HG03196 (cell line): ENCODE results near the gene RNF214.
"Not testable (repeated sequence)": the region's sequence is repeated elsewhere in the genome, so short reads cannot be mapped to it uniquely, and the experiment has no call there.

ENCODE experiments used
- ATAC-seq: cut with Tn5 transposase; IDR thresholded peaks from one replicate; pipeline ENCODE4 v1.9.1; 2021; ENCODE audit not compliant: unreplicated experiment

Gene RNF214

DNA sequence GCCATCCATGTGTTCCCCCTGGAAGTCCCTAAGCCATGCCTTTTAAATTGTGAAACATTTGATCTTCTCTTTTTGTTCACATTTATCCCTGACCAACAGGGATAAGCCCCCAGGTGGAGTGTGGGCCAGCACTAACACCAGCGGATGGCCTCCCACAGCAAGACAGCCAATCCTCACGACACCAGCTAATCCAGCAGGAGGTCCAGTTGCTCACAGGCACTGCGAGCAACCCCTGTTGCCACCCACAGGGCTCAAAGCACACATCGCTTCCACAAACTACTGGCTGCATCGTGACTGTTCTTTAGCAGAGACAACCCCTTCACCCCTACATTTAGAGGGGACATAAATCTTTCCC lies 2.6 kb upstream of the RNF214 start:
- ATAC-seq = no peak

GRCh38 chr11:117230286-117230961 lies 2.0 kb upstream of the RNF214 start:
- no peak for ATAC-seq

DNA sequence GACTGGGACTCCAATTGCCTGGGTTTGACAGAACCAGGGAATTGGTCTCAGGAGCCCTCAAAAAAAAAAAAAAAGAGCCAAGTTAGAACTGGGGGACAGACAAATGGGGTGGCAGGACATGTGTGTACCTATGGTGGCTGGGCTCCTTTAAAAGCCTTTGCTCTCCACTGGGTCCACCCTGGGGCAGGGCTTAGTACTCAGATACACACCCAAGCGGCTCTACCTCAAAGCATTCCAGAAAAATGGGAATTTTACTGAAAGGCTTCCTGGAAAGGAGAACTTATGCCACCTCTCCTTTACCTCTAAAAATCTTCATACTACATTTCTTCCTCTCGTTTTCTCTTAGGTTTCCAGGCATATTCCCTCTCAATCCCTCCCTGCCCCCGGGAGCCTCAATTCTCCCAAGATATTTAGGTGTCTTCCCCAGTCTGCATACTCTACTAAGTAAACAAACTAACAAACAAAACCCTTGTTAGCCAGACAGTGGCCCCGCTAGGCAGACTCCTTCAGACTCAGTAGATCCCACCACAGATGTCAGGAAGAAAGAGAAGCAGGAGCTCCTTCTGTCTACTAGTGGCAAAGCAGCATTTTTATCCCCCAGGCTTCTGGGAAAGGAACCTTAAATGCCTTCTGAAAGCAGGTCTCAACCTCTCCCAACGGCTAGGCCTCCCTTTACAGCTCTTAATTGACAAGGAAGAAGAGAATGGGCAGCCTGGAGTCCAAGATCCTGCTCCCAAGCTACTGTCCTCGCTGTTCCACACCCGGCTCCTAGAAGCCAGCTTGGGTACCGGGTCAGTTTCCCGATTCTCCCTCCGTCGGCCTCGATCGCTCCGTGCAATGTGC lies 1.3 kb upstream of the RNF214 start:
- ATAC-seq = no peak

- no peak for ATAC-seq
These were observed 704 bp upstream of the RNF214 start, which contains the start of gene PCSK7 for GRCh38 chr11:117231842-117232091. Gene PCSK7 (minus strand): TSS chr11:117232073. CDS start chr11:117229844, 2,229 bp downstream.

DNA sequence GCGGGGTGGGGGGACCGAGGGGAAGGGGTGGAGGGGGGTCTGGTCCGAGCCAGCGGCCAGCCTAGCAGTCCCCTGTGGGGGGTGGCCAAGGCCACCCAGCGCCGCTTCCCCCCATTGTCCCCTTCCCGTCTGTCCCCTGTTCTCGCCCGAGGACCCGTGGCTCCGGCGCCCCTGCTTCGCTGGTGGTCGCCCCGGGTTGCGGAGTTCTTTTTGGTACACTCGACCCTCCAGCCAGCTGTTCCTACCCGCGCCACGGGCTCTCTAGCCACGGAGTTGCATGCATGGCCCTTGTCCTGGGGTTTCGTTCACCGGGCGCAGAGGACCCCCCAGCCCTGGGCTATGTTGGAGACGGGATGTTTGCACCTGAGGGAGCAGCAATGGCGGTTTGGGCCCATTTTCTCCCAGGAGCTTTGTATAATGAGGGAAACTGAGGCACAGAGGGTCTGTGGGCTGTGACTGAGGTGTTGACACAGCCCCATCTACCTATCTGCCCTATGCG lies 489 bp downstream of the RNF214 start:
- ATAC-seq = no peak

DNA sequence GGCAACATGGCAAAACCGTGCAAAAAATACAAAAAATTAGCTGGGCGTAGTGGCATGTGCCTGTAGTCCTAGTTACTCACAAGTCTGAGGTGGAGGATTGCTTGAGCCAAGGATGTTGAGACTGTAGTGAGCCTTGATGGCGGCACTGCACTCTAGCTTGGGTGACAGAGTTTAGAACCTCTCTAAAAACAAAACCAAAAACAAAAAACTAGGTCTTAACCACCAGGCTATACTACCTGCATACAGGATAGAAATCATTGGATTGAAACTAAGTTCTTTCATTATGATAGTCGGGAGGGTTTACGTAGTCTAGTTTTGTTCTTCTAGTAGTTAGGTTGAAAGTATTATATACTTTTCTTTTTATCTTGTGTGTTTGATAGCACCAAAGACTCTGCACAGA lies 5.8 kb downstream of the RNF214 start:
- ATAC-seq = no peak

DNA sequence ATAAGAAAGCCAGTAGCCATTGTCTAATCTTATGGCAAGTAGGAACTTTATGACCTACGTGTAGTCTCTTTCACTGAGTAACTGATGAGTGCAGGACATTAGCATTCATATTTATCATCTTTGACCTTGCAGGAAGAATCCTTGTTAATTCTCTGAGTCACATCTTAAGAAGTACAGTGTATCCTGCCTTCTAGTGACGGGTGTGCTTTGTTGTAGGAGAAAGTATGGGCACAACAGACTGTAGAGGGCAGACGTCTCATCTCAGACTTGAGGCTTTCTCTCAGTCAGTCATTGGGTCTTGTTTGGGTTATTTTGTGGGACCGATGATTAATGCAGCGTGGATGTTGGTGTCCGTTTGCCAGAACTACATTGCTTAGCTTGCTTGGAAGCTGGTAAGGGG lies 6.8 kb downstream of the RNF214 start:
- ATAC-seq = no peak

DNA sequence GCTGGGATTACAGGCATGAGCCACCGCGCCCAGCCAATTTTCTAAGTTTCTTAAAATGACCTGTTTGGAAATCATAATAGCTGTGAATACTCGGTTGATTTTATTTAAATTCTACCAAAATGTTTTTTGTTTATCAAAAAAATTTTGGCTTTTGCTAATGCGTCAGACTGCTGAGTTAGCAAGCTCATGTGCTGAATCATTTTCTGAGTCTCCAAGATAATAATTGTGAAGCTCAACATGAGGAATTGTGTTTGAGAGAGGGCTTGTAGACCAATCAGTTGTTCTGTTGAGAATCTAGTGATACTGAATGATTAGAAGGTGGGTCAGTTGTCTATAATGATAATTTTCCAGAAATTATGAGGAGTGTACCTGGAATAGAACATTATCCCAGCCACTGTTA lies 15.9 kb downstream of the RNF214 start:
- no peak for ATAC-seq

- no peak for ATAC-seq
These were observed 17.1 kb downstream of the RNF214 start for GRCh38 chr11:117249571-117249970.

DNA sequence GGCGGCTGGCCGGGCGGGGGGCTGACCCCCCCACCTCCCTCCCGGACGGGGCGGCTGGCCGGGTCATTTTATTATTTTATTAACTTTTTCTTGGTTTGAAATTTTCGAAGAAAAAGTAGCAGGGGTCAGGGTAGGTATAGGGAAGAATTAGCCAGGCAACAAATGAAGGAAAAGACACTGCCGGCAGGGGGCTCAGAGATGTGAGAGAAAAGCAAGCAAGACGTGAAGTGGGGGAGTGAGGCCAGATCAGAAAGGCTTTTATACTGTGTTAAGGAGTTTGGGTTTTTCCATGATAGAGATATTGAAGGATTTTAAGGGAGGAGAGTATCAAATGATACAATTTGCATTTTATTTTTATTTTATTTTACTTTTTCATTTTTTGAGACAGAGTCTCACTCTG lies 19.0 kb downstream of the RNF214 start:
- no peak for ATAC-seq

GRCh38 chr11:117255966-117256365 lies 23.5 kb downstream of the RNF214 start:
- ATAC-seq = no peak

DNA sequence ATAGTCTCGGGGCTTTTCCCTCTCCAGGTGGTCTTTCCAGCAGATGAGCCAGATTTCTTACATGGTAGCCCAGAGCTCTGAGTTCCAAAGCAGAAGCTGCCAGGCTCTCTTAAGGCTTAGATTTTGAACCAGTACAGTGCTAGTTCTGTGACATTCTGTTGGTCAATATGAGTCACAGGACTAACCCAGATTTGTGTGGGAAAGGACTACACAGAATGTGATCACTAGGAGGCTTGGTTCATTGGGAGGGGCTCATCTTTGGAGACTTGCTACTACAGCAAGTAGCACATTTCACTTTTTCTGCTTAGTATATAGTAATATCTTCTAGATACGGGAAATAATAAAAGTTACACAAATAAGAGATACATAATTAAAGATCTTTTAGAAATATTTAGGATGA lies 24.1 kb downstream of the RNF214 start:
- ATAC-seq = no peak

GRCh38 chr11:117258576-117258975 lies 26.1 kb downstream of the RNF214 start:
- ATAC-seq = no peak

GRCh38 chr11:117259417-117259816 lies 26.9 kb downstream of the RNF214 start:
- ATAC-seq = no peak

DNA sequence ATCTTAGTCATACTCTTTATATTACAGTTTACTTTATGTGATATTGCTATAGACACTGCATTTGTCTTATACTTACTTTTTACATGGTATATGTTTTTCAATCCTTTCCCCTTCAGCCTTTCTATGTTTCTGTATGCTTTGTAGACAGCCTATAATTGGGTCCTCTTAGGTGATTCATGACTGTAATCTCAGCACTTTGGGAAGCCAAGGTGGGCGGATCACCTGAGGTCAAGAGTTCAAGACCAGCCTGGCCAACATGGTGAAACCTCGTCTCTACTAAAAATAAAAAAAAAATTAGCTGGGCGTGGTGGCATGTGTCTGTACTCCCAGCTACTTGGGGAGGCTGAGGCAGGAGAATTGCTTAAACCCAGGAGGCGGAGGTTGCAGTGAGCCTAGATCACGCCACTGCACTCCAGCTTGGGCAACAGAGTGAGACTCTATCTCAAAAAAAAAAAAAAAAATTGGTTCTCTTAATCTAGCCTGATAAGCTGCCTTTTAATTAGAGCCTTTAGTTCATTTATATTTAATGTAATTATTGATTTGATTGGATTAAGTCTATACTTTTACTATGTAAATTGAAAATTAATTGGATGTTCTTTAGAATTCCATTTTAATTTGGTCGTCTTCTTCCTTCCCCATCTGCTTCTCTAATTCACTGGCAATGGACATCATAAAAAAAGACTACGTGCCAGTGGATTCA lies 32.3 kb downstream of the RNF214 start:
- not testable (repeated sequence) for ATAC-seq

DNA sequence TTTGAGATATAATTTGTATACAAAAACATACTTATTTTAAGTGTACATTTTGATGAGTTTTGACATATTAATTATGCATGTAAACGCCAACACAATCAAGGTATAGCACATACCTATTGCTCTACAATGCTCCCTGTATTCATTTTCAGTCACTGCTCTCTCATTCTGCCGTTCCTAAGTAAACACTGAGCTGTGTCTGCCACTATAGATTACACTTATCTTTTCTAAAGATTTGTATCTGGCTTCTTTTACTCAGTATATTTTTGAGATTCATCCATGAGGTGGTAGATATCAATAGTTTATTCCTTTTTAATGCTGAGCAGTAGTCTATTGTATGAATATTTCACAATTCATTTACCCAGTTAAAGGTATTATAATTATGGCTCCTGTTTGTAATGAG lies 33.3 kb downstream of the RNF214 start:
- ATAC-seq = no peak

DNA sequence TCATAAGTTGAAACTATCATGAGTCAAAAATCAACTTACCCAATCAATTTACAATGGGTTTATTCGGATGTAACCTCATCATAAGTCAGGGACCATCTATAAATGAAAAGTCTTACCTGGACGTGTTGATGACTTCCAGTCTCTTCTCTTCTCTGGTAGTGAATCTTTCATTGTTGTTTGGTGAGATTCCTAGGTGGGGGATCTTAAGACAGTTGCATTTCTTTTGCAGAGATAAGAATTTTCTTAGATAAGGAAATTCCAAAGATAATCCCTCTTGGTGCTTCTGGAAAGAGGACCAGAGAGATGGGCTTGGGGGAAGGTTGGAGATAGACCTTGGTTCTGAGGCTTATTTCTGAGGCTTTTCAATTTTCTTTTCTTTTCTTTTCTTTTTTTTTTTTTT lies 37.4 kb downstream of the RNF214 start:
- ATAC-seq = no peak

DNA sequence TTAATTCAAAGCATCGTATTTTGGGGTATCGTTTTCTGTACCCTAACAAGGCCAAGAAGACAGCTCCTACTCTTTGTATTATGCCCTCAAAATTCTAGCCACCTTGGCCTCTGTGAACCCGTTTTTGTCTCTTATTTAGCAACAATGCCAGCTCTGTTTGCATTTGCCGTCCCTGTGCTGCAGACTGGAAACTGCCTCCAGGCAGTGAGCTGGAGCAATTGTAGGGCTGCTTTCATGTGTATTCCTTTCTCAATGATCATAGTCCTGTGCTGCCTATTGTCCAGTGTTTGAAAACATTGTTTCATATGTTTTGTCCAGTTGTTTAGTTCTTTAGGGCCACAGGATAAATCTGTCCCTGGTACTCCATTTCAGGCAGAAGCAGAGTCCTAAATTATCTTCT lies 38.7 kb downstream of the RNF214 start:
- no peak for ATAC-seq

DNA sequence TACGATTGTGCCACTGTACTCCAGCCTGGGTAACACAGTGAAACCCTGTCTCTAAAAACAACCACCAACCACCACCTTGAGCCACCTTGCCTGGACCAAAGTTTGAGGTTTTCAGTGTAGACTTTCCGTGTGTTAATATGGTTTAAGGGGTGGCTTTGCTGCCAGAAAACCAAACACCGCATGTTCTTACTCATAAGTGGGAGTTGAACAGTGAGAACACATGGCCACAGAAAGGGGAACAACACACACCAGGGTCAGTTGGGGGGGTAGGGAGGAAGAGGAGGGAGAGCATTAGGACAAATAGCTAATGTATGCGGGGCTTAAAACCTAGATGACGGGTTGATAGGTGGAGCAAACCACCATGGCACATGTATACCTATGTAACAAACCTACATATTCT lies 39.7 kb downstream of the RNF214 start:
- not testable (repeated sequence) for ATAC-seq

DNA sequence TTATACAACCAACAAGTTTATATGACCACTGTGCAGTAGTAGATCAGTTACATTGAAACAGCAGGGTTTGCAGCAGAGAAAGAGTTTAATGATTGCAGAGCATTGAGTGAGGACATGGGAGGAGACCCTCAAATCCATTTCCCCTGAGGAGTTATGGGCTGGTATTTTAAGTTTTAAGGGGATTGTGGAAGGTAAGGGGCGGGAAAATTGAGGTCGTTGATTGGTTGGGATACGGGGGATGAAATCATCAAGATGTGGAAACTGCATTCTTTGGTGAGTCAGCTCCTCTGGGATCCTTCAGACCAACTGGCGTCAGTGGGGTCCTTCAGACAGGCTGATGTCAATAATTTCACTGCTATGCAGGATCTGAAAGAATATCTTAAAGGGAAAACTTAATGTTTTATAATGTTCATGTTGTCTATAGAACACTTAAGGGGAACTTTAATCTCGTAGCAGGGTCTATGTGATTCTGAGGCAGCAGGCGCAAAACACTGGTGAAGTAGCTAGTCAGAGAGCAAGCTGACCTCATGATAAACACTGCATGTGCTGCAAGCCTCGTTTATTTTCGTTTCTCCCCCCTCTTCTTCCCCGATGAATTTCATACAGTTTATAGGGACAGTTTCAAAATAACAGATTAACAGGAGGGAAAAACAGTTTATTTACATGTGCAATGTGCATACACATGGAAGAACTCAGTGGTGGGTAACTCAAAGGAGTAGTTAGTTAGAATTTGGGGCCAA lies 41.2 kb downstream of the RNF214 start:
- ATAC-seq = no peak

DNA sequence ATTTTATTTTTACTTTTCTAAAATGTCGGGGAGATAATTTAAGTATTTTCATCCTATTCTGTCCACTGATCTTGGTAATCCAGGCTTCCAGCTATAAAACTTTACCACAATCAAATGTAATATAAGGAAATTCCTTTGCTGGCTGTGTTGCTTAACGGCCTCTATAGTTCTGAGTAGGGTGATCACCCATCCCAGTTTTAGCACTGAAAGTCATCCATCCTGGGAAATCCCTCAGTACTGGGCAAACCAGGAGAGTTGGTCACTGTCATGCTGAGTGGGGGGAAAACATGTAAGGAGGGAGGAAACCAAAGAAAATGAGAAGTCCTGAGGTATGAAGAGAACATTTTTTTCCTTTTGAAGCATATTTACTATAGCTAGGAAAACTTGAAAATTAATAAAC lies 45.9 kb downstream of the RNF214 start:
- ATAC-seq = no peak
